ENCODE results near the gene TMEM205.

TMEM205 gene

GRCh38 chr19:11374433-11375142, 28.5 kb upstream of the TMEM205 start, which contains the start of gene SWSAP1:
Gene SWSAP1 (plus strand): TSS chr19:11374666. CDS start chr19:11374681, 15 bp downstream.
- peak; percentile 99 to 100 for DNase-seq (ENCODE audit: low read depth in 1 of 2, low spot score in 1 of 2)
- no peak for TF ChIP-seq SPI1 (IDR thresholded peaks at IDR 0.05; ENCODE audit: borderline replicate concordance, low read depth)
- TF ChIP-seq POLR2AphosphoS5 (IDR thresholded peaks at IDR 0.05; ENCODE audit: low read depth): peak; percentile 85
- TF ChIP-seq, protein P1, sequence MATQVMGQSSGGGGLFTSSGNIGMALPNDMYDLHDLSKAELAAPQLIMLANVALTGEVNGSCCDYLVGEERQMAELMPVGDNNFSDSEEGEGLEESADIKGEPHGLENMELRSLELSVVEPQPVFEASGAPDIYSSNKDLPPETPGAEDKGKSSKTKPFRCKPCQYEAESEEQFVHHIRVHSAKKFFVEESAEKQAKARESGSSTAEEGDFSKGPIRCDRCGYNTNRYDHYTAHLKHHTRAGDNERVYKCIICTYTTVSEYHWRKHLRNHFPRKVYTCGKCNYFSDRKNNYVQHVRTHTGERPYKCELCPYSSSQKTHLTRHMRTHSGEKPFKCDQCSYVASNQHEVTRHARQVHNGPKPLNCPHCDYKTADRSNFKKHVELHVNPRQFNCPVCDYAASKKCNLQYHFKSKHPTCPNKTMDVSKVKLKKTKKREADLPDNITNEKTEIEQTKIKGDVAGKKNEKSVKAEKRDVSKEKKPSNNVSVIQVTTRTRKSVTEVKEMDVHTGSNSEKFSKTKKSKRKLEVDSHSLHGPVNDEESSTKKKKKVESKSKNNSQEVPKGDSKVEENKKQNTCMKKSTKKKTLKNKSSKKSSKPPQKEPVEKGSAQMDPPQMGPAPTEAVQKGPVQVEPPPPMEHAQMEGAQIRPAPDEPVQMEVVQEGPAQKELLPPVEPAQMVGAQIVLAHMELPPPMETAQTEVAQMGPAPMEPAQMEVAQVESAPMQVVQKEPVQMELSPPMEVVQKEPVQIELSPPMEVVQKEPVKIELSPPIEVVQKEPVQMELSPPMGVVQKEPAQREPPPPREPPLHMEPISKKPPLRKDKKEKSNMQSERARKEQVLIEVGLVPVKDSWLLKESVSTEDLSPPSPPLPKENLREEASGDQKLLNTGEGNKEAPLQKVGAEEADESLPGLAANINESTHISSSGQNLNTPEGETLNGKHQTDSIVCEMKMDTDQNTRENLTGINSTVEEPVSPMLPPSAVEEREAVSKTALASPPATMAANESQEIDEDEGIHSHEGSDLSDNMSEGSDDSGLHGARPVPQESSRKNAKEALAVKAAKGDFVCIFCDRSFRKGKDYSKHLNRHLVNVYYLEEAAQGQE (IDR thresholded peaks at IDR 0.05; ENCODE audit: insufficient replicate concordance, low read depth): peak; percentile 49
- TF ChIP-seq, protein P2, sequence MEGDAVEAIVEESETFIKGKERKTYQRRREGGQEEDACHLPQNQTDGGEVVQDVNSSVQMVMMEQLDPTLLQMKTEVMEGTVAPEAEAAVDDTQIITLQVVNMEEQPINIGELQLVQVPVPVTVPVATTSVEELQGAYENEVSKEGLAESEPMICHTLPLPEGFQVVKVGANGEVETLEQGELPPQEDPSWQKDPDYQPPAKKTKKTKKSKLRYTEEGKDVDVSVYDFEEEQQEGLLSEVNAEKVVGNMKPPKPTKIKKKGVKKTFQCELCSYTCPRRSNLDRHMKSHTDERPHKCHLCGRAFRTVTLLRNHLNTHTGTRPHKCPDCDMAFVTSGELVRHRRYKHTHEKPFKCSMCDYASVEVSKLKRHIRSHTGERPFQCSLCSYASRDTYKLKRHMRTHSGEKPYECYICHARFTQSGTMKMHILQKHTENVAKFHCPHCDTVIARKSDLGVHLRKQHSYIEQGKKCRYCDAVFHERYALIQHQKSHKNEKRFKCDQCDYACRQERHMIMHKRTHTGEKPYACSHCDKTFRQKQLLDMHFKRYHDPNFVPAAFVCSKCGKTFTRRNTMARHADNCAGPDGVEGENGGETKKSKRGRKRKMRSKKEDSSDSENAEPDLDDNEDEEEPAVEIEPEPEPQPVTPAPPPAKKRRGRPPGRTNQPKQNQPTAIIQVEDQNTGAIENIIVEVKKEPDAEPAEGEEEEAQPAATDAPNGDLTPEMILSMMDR (IDR thresholded peaks at IDR 0.05; ENCODE audit: insufficient read depth, low read length): no peak
- no peak; the same call in 1 of the 2 replicates for TF ChIP-seq GABPA (IDR thresholded peaks at IDR 0.05; ENCODE audit: low read depth)
- Histone ChIP-seq H3K27ac (replicated peaks) (peak within 1 kb of the TSS; percentile 95), H3K4me3 (replicated peaks; ENCODE audit: insufficient read depth, low read length) (peak within 1 kb of the TSS; percentile 68), H3K27me3 (ENCODE audit: insufficient read depth, poor library complexity, severe bottlenecking) (no peaks in the 10 kb centered on the region)

GRCh38 chr19:11373885-11374432, 27.9 kb upstream of the TMEM205 start:
- Histone ChIP-seq H3K27ac (replicated peaks) (peak overlapping the region; percentile 95), H3K27me3 (ENCODE audit: insufficient read depth, poor library complexity, severe bottlenecking) (no peaks in the 10 kb centered on the region), H3K4me3 (replicated peaks; ENCODE audit: insufficient read depth, low read length) (peak overlapping the region; percentile 56)
- TF ChIP-seq POLR2AphosphoS5 (IDR thresholded peaks at IDR 0.05; ENCODE audit: low read depth) (no peak), GABPA (IDR thresholded peaks at IDR 0.05; ENCODE audit: low read depth) (no peak; the same call in 1 of the 2 replicates), SPI1 (IDR thresholded peaks at IDR 0.05; ENCODE audit: borderline replicate concordance, low read depth) (peak; percentile 68; the same call in 1 of the 2 replicates)
- TF ChIP-seq, protein P2 (IDR thresholded peaks at IDR 0.05; ENCODE audit: insufficient read depth, low read length): no peak
- TF ChIP-seq, protein P1 (IDR thresholded peaks at IDR 0.05; ENCODE audit: insufficient replicate concordance, low read depth): no peak
- peak; percentile 58 to 70 for DNase-seq (ENCODE audit: low read depth in 1 of 2, low spot score in 1 of 2)

DNA sequence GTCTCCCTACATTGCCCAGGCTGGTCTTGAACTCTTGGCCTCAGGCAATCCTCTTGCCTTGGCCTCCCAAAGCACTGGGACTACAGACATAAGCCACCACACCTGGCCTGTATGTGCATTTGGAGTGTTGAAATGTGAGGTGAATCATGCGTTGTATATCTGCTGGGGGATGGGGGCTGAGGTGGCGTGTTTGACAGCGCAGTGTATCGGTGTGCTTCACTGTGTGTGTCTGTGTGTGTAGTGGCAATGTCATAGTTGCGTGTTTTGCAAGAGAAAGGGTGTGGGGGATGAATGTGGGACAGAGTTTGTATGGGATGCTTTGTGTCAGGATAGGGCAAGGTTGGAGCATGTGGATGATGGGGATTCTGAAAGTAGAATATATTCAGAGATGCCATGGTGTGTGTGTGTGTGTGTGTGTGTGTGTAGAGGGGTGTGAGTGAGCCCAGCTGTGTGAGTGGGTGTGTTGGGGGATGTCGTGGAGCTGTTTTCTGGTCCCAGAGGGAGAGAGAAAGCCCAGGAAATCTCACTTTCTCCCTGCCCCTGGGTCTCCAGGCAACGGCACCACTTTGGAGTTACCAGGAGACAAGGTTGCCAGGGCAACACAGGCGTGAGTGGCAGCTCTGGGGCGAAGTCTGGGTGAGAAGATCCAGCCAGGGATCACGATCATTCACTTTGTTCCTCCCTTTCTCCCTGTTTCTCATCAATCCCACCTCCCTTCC, 27.3 kb upstream of the TMEM205 start:
- TF ChIP-seq GABPA (IDR thresholded peaks at IDR 0.05; ENCODE audit: low read depth): no peak
- no peak for TF ChIP-seq POLR2AphosphoS5 (IDR thresholded peaks at IDR 0.05; ENCODE audit: low read depth)
- TF ChIP-seq, protein P2 (IDR thresholded peaks at IDR 0.05; ENCODE audit: insufficient read depth, low read length): no peak
- TF ChIP-seq, protein P1 (IDR thresholded peaks at IDR 0.05; ENCODE audit: insufficient replicate concordance, low read depth): no peak
- TF ChIP-seq SPI1 (IDR thresholded peaks at IDR 0.05; ENCODE audit: borderline replicate concordance, low read depth): no peak
- H3K4me3 ChIP-seq (replicated peaks; ENCODE audit: insufficient read depth, low read length): peak overlapping the region; percentile 56; the same call in 1 of the 2 replicates
- H3K27ac ChIP-seq (replicated peaks): peak overlapping the region; percentile 95
- peak in 1 of 2 experiments; percentile 71 for DNase-seq (ENCODE audit: low read depth in 1 of 2, low spot score in 1 of 2)
- no peaks in the 10 kb centered on the region for H3K27me3 ChIP-seq (ENCODE audit: insufficient read depth, poor library complexity, severe bottlenecking)

Measured in HL-60 (cell line).